Keratinocyte (primary cell): ENCODE measurements around the gene MCM5. TPM values are rescaled to one million over a fixed set of nuclear protein-coding genes. Genes with fewer than 3 reads are reported as not detected.

Source experiments
- DNase-seq: peaks from one replicate; pipeline ENCODE4 v3.0.0-alpha.2; 2011; ENCODE audit warnings: low read depth, missing footprints, low spot score
- FAIRE-seq: peaks from 2 replicates; lab custom pipeline; 2011; peaks lifted over from hg19 to GRCh38; lab: Jason Lieb, UNC
- H2AFZ ChIP-seq: 2 replicates; pipeline ENCODE4 v1.6.0; 2012; ENCODE audit warnings: low read length, control low read depth, inconsistent platforms; ENCODE audit not compliant: control insufficient read depth
- H3K27ac ChIP-seq: 2 replicates; pipeline ENCODE4 v1.5.1; 2011; ENCODE audit warnings: low read length; ENCODE audit not compliant: control insufficient read depth, insufficient read depth
- H3K27me3 ChIP-seq: 3 replicates; pipeline ENCODE4 v1.6.0; 2011; ENCODE audit warnings: low read length; ENCODE audit not compliant: control insufficient read depth, insufficient read depth; ENCODE audit errors: extremely low read depth
- H3K36me3 ChIP-seq, 2 experiments: 2 replicates in 1 of 2; 3 replicates in 1 of 2; pipeline ENCODE4 v1.5.1; 2011; ENCODE audit warnings: low read length in 2 of 2, mild to moderate bottlenecking in 1 of 2; ENCODE audit not compliant: control insufficient read depth in 2 of 2, insufficient read depth in 2 of 2; ENCODE audit errors: extremely low read depth in 1 of 2
- H3K4me1 ChIP-seq: 3 replicates; pipeline ENCODE4 v1.5.1; 2011; ENCODE audit warnings: low read length; ENCODE audit not compliant: control insufficient read depth, insufficient read depth; ENCODE audit errors: extremely low read depth
- H3K4me2 ChIP-seq: 3 replicates; pipeline ENCODE4 v1.6.0; 2011; ENCODE audit warnings: low read depth, low read length; ENCODE audit not compliant: control insufficient read depth, insufficient read depth; ENCODE audit errors: extremely low read depth
- H3K4me3 ChIP-seq, 3 experiments: fragments of 200-600 bp in 1 of 3; sonication (generic) in 1 of 3; 2 replicates in 2 of 3; 3 replicates in 1 of 3; pipeline ENCODE4 v1.5.1; 2011 to 2016; ENCODE audit warnings: low read length in 3 of 3, mild to moderate bottlenecking in 3 of 3, control low read depth in 2 of 3, inconsistent platforms in 1 of 3, low read depth in 1 of 3, mixed read lengths in 1 of 3, mixed run types in 1 of 3, moderate library complexity in 1 of 3; ENCODE audit not compliant: control insufficient read depth in 2 of 3, insufficient read depth in 2 of 3; ENCODE audit errors: extremely low read depth in 1 of 3
- H3K79me2 ChIP-seq: 2 replicates; pipeline ENCODE4 v1.6.0; 2012; ENCODE audit warnings: low read length; ENCODE audit not compliant: control insufficient read depth, insufficient read depth
- H3K9ac ChIP-seq: 3 replicates; pipeline ENCODE4 v1.6.0; 2011; ENCODE audit warnings: low read length; ENCODE audit not compliant: control insufficient read depth, insufficient read depth; ENCODE audit errors: extremely low read depth
- H3K9me1 ChIP-seq: 3 replicates; pipeline ENCODE4 v1.6.0; 2011; ENCODE audit warnings: low read length; ENCODE audit not compliant: control insufficient read depth, insufficient read depth; ENCODE audit errors: extremely low read depth
- H3K9me3 ChIP-seq: 2 replicates; pipeline ENCODE4 v1.5.1; 2012; ENCODE audit warnings: low read depth, low read length; ENCODE audit not compliant: control insufficient read depth
- H4K20me1 ChIP-seq: 3 replicates; pipeline ENCODE4 v1.6.0; 2011; ENCODE audit warnings: low read length; ENCODE audit not compliant: control insufficient read depth, insufficient read depth; ENCODE audit errors: extremely low read depth
- EZH2 ChIP-seq: IDR thresholded peaks from one replicate; pipeline ENCODE4 v1.6.1; 2012; ENCODE audit warnings: inconsistent platforms, mild to moderate bottlenecking, low read length, moderate library complexity
- dilution Hi-C: fragments of 300-500 bp; cut with MboI; formaldehyde crosslinking; loops from one replicate; pipeline ENCODE4 v1.7.0; 2020; ENCODE audit warnings: low sequenced_read_pairs; ENCODE audit not compliant: extremely low pct_ligation_motif_present
- polyA plus RNA-seq, 5 experiments: library from polyadenylated mRNA; depleted of rRNA in 3 of 5; stranded (reverse) in 3 of 5; stranded (forward) in 1 of 5; unstranded in 1 of 5; fragments of >200 nt; gene quantifications; 1 replicate in 1 of 5; 2 replicates in 3 of 5; 3 replicates in 1 of 5; pipeline versions ENCODE4 v1.2.1 to v1.2.3, GENCODE V29; 2011 to 2012; ENCODE audit warnings: missing spikeins in 2 of 5, low read depth in 1 of 5, low replicate concordance in 1 of 5
- TF ChIP-seq, protein P1 (sequence below), 3 experiments: IDR thresholded peaks in 1 of 3; conservative IDR thresholded peaks in 1 of 3; optimal IDR thresholded peaks in 1 of 3; 2 replicates in 2 of 3; 3 replicates in 1 of 3; pipeline versions ENCODE3 to v1.5.1; 2011; ENCODE audit warnings: low read length in 3 of 3, mild to moderate bottlenecking in 3 of 3, moderate library complexity in 2 of 3, control low read depth in 1 of 3, inconsistent platforms in 1 of 3; ENCODE audit not compliant: insufficient read depth in 2 of 3; ENCODE audit errors: extremely low read depth in 1 of 3

MCM5 gene
- polyA plus RNA-seq, 1 donor (not counting 4 experiments of a cell fraction or from before 2014, with no cell fraction given): 24.4 TPM

DNA sequence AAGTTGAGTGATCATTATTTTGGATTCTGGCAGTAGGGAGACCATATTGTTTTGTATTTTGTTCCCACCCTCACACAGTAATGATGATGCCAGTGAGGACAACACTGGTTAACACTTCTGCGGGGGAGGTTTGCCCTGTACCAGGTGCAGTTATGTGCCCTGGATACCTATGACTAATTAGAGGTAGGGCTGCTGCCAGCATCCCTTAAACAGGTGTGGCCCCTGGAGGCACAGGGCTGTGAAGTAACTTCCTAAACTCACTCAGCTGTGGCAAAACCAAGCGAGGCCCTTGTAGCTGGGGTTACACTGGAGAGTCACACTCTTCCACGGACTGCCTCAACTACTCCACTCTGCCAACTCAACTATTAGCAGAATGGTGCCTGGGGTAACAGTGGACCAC is 64.5 kb downstream of the MCM5 start:
- DNase-seq: no peak
- no peaks in the 10 kb centered on the region for H3K36me3 ChIP-seq
- no peaks in the 10 kb centered on the region for H4K20me1 ChIP-seq
- dilution Hi-C loops: no loop called here
- no peak overlapping the region for H3K4me2 ChIP-seq
- H3K79me2 ChIP-seq: no peaks in the 10 kb centered on the region
- no peak overlapping the region for H3K27ac ChIP-seq
- no peaks in the 10 kb centered on the region for H3K9me1 ChIP-seq
- H3K9ac ChIP-seq: no peak overlapping the region
- FAIRE-seq: peak; percentile 41
- TF ChIP-seq, protein P1, sequence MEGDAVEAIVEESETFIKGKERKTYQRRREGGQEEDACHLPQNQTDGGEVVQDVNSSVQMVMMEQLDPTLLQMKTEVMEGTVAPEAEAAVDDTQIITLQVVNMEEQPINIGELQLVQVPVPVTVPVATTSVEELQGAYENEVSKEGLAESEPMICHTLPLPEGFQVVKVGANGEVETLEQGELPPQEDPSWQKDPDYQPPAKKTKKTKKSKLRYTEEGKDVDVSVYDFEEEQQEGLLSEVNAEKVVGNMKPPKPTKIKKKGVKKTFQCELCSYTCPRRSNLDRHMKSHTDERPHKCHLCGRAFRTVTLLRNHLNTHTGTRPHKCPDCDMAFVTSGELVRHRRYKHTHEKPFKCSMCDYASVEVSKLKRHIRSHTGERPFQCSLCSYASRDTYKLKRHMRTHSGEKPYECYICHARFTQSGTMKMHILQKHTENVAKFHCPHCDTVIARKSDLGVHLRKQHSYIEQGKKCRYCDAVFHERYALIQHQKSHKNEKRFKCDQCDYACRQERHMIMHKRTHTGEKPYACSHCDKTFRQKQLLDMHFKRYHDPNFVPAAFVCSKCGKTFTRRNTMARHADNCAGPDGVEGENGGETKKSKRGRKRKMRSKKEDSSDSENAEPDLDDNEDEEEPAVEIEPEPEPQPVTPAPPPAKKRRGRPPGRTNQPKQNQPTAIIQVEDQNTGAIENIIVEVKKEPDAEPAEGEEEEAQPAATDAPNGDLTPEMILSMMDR (optimal IDR thresholded peaks at IDR 0.05 in 1 of 3, IDR thresholded peaks at IDR 0.05 in 1 of 3, conservative IDR thresholded peaks at IDR 0.05 in 1 of 3; ENCODE audit: extremely low read depth in 1 of 3, insufficient read depth in 2 of 3, low read length in 3 of 3): no peak
- H2AFZ ChIP-seq: no peak overlapping the region
- no peak overlapping the region for H3K4me3 ChIP-seq
- H3K27me3 ChIP-seq: peaks cover 4% of the 10 kb centered on the region
- H3K4me1 ChIP-seq: peaks cover 2% of the 10 kb centered on the region
- no peaks in the 10 kb centered on the region for H3K9me3 ChIP-seq

DNA sequence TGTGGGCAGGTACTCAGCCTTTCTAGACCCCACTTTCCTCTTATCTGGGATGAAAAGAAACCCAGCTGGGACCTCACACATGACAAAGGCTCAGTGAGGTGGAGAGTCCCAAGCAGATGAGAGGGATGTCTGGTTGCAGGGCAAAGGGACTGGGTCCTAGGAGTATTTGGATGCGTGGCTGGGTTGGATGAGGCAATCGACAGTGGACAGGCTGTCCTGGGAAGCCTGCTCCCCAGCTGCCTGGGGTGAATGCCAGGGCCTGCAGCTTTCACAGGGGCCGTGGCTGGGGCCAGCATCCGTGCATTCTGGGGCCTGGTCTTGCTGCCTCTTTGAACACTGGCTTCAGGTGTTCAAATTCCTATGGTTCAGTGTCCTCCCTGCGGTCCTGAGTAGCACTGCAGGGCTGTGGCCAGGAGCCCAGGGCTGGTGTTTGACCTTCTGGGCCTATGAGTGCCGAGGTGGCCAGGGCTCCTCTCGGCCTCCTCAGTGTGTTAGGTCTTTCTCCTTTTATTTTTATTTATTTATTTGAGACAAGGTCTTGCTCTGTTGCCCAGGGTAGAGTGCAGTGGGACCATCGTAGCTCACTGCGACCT is 65.3 kb downstream of the MCM5 start:
- TF ChIP-seq, protein P1 (optimal IDR thresholded peaks at IDR 0.05 in 1 of 3, IDR thresholded peaks at IDR 0.05 in 1 of 3, conservative IDR thresholded peaks at IDR 0.05 in 1 of 3; ENCODE audit: extremely low read depth in 1 of 3, insufficient read depth in 2 of 3, low read length in 3 of 3): no peak
- no peak for TF ChIP-seq EZH2
- Histone ChIP-seq H3K27me3 (peaks cover 4% of the 10 kb centered on the region), H2AFZ (no peak overlapping the region), H3K36me3 (no peaks in the 10 kb centered on the region), H3K27ac (no peak overlapping the region), H3K4me3 (no peak overlapping the region), H3K4me2 (no peak overlapping the region), H3K9me3 (no peaks in the 10 kb centered on the region), H3K4me1 (peaks cover 2% of the 10 kb centered on the region), H4K20me1 (no peaks in the 10 kb centered on the region), H3K79me2 (no peaks in the 10 kb centered on the region), H3K9ac (no peak overlapping the region), H3K9me1 (no peaks in the 10 kb centered on the region)
- dilution Hi-C loops: no loop called here
- DNase-seq (no peak), FAIRE-seq (no peak)
